Breast epithelium (tissue), 4 donors: ENCODE results near the gene TST. TPM values are rescaled to one million over a fixed set of nuclear protein-coding genes. Genes with fewer than 3 reads are reported as not detected.

ENCODE experiments used
- DNase-seq, 2 donors: peaks; one replicate each; pipeline ENCODE4 v3.0.0-alpha.2; 2019; ENCODE audit warnings: low spot score in 2 of 2
- H3K27ac ChIP-seq, 2 donors: fragments of 200-600 bp; sonication (generic) in 1 of 2; one replicate each; pipeline ENCODE4 v1.5.1; 2016 to 2019; ENCODE audit warnings: mild to moderate bottlenecking in 1 of 2
- H3K27me3 ChIP-seq, 2 donors: fragments of 200-600 bp; sonication (generic) in 1 of 2; one replicate each; pipeline versions ENCODE4 v1.5.1 to v1.6.0; 2017 to 2019; ENCODE audit warnings: control low read depth in 1 of 2, mild to moderate bottlenecking in 1 of 2
- H3K36me3 ChIP-seq: fragments of 200-600 bp; one replicate; pipeline ENCODE4 v1.5.1; 2019
- H3K4me1 ChIP-seq, 2 donors: fragments of 200-600 bp; sonication (generic); one replicate each; pipeline ENCODE4 v1.5.1; 2016 to 2019; ENCODE audit warnings: control low read depth in 1 of 2
- H3K4me3 ChIP-seq, 3 donors: fragments of 200-600 bp; sonication (generic); 1 replicate in 2 of 3; 2 replicates in 1 of 3; pipeline ENCODE4 v1.5.1; 2016 to 2019; ENCODE audit warnings: mild to moderate bottlenecking in 3 of 3, moderate library complexity in 2 of 3
- H3K9me3 ChIP-seq, 2 donors: fragments of 200-600 bp; sonication (generic) in 1 of 2; one replicate each; pipeline ENCODE4 v1.5.1; 2016 to 2019; ENCODE audit warnings: control low read depth in 1 of 2
- POLR2A ChIP-seq: fragments of 450-650 bp; IDR thresholded peaks from one replicate; pipeline ENCODE4 v1.6.1; 2016; ENCODE audit warnings: antibody characterized with exemption, mild to moderate bottlenecking, moderate library complexity
- POLR2AphosphoS5 ChIP-seq, 3 donors: sonication (generic); formaldehyde crosslinking; IDR thresholded peaks; one replicate each; pipeline ENCODE4 v1.6.1; 2017; ENCODE audit warnings: antibody characterized with exemption in 3 of 3
- intact Hi-C: fragments of 100-400 bp; cut with DNase I; formaldehyde crosslinking; loops from one replicate; pipeline ENCODE4 v1.15.1; 2023; ENCODE audit warnings: low total_unique reads
- total RNA-seq, 3 donors: library from RNA; depleted of rRNA; stranded (reverse); fragments of >200 nt; gene quantifications; one replicate each; pipeline ENCODE4 v1.1.0, GENCODE V29; 2016
- TF ChIP-seq, protein P1 (sequence below), 3 donors: fragments of 450-650 bp; IDR thresholded peaks; one replicate each; pipeline ENCODE4 v1.5.1; 2016 to 2017; ENCODE audit warnings: antibody characterized with exemption in 3 of 3, mild to moderate bottlenecking in 3 of 3, moderate library complexity in 3 of 3

The TST gene
- total RNA-seq, 3 donors from 2014 or later = 51.1 to 68.0 (median 60.2) TPM

GRCh38 chr22:37064553-37064952, 45.3 kb upstream of the TST start:
- intact Hi-C loops = no loop called here
- Histone ChIP-seq H3K27ac (no peak overlapping the region), H3K4me1 (no peaks in the 10 kb centered on the region), H3K9me3 (no peaks in the 10 kb centered on the region), H3K36me3 (no peaks in the 10 kb centered on the region), H3K4me3 (no peak overlapping the region), H3K27me3 (peaks cover 2 to 22% of the 10 kb centered on the region in 2 donors)
- DNase-seq = no peak
- TF ChIP-seq POLR2AphosphoS5 (IDR thresholded peaks at IDR 0.05) = no peak
- TF ChIP-seq, protein P1, sequence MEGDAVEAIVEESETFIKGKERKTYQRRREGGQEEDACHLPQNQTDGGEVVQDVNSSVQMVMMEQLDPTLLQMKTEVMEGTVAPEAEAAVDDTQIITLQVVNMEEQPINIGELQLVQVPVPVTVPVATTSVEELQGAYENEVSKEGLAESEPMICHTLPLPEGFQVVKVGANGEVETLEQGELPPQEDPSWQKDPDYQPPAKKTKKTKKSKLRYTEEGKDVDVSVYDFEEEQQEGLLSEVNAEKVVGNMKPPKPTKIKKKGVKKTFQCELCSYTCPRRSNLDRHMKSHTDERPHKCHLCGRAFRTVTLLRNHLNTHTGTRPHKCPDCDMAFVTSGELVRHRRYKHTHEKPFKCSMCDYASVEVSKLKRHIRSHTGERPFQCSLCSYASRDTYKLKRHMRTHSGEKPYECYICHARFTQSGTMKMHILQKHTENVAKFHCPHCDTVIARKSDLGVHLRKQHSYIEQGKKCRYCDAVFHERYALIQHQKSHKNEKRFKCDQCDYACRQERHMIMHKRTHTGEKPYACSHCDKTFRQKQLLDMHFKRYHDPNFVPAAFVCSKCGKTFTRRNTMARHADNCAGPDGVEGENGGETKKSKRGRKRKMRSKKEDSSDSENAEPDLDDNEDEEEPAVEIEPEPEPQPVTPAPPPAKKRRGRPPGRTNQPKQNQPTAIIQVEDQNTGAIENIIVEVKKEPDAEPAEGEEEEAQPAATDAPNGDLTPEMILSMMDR (IDR thresholded peaks at IDR 0.05) = no peak
- TF ChIP-seq POLR2A = no peak

DNA sequence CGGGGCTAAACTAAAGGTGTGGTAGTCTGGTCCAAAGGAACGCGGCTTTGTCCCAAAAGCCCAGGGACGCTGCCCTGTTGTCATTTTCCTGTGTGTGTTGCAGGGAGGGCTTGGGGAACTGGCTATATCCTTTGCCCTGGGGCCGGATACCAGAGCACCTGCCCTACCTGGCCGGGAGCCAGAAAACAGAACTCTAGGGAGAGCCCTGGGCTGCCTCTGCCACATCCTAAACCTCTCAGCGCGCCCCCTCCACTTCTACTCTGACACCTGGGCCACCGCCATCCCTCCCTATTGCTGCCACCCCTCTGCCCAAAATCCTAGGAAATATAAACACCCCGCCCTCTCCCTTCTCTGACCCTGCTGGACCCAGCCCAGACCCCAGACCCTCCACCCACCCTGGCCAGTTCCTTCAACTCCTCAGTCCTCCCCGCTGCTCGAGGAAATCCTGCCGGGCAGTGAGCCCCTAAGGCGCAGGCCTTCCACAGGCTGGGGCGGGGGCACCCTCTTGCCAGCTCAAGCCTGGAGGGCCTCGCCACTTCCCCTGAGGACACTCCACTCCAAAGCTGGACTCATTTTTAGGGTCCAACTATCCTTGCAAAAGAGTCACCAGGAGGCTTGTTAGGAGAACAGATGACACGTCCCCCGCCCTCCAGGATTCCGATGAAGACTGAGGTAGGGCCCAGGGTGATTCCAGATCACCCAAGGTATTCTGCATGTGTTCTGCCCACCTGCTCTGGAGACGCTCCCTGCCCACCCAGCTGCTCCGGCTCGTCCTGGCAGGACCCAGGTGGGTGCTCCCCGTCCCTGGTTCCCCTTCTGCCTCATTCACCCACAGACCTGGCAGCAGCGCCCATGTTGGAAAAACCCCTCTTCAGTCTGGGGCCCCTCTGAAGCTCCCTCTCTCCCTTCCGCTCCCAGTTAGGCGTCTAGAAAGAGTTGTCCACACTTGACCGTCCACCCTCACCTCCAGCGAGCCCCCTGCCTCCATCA, 44.5 kb upstream of the TST start:
- intact Hi-C loops = no loop called here
- no peaks in the 10 kb centered on the region for H3K4me1 ChIP-seq
- H3K9me3 ChIP-seq = no peaks in the 10 kb centered on the region
- DNase-seq = no peak
- no peak overlapping the region for H3K27ac ChIP-seq
- no peak overlapping the region for H3K4me3 ChIP-seq
- no peaks in the 10 kb centered on the region for H3K36me3 ChIP-seq
- TF ChIP-seq, protein P1 (IDR thresholded peaks at IDR 0.05) = no peak
- TF ChIP-seq POLR2AphosphoS5 (IDR thresholded peaks at IDR 0.05) (no peak), POLR2A (no peak)
- H3K27me3 ChIP-seq = peaks cover 0 to 14% of the 10 kb centered on the region in 2 donors

DNA sequence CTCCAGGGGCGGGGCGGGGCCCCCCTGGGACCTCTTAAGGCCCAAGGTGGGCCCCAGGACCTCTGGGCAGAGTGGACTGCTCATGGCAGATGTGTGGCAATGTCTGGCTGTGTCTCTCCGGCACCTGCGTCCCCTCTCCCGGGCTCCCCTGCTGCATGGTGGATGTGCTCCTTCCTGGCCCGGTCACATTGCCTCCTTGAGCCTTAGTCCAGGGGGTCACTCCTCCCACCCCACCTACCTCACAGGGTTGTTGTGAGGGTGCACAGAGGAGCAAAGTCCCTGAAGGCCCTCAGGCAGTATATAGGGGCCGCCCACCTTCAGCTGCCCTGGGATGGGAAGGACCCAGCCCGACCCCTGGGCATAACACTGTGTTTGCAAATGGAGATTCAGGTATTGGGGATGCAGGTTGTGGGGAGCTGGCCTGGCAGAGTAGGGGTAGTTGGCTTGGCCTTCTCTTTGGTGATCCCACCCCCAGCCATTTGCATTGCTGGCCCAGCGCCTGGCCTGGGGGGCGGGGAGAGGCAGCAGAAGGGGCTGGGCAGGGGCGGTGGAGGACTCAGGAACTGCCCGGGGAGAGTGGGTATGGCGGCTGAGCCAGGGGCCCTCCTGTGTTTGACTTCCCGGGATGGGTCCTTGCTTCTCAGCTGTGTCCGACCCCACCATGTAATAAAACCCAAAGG, 43.6 kb upstream of the TST start:
- TF ChIP-seq POLR2A (no peak), POLR2AphosphoS5 (IDR thresholded peaks at IDR 0.05) (no peak)
- TF ChIP-seq, protein P1 (IDR thresholded peaks at IDR 0.05) = no peak

DNA sequence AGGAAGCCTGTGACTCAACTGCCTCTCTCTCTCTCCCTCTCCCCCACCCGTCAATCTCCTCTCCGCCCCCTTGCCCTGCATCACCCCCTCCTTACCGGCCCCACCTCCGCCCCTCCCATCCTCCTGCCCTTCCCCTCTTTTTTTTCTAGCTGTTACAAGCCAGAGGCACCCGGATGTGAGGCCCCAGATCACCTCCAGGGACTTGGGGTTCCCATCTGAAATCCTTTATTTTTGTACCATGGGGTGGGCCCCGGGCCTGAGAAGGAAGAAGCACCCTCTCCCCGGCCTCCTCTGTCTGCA, 43.1 kb upstream of the TST start:
- H3K36me3 ChIP-seq = no peaks in the 10 kb centered on the region
- TF ChIP-seq, protein P1 (IDR thresholded peaks at IDR 0.05) = no peak
- TF ChIP-seq POLR2AphosphoS5 (IDR thresholded peaks at IDR 0.05) (no peak), POLR2A (no peak)
- H3K4me1 ChIP-seq = no peaks in the 10 kb centered on the region
- DNase-seq = no peak
- H3K9me3 ChIP-seq = no peaks in the 10 kb centered on the region
- H3K4me3 ChIP-seq = no peak overlapping the region
- intact Hi-C loops = no loop called here
- no peaks in the 10 kb centered on the region for H3K27me3 ChIP-seq
- H3K27ac ChIP-seq = no peak overlapping the region

More for the DNA sequence above, 43.6 kb upstream of the TST start:
- no peak overlapping the region for H3K27ac ChIP-seq
- no peaks in the 10 kb centered on the region for H3K4me1 ChIP-seq
- no peak overlapping the region for H3K4me3 ChIP-seq
- no peaks in the 10 kb centered on the region for H3K36me3 ChIP-seq
- intact Hi-C loops = no loop called here
- DNase-seq = no peak
- no peaks in the 10 kb centered on the region for H3K9me3 ChIP-seq
- peaks cover 0 to 5% of the 10 kb centered on the region in 2 donors for H3K27me3 ChIP-seq
